Measurements from ENCODE around the gene ALDH5A1. TPM values are rescaled to one million over a fixed set of nuclear protein-coding genes. Genes with fewer than 3 reads are reported as not detected.

The ALDH5A1 gene
- total RNA-seq, 1 experiment from 2014 or later, result 1.6 TPM

DNA sequence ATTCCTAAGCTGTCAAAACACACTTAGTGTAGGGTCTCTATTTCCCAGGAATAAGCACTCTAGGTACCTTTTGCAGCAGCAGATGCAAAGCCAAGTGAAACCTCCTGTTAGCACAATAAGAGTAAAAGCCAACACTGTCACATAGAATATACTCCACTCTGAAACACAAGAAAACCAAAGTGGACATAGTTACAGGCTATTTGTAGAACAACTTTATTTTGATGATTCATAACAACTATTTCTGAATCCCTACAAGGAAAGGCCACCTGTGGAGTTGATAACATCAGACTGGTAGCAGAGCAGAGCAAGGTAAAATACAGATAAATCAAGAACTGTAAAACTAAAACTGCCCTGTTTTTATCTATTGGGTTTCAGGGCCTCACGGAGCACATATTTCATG lies 59.7 kb downstream of the ALDH5A1 start:
- Histone ChIP-seq H3K4me1 (no peaks in the 10 kb centered on the region), H3K4me3 (no peak overlapping the region), H3K36me3 (no peaks in the 10 kb centered on the region), H3K27ac (no peak overlapping the region), H3K9me3 (replicated peaks) (no peaks in the 10 kb centered on the region), H3K27me3 (no peaks in the 10 kb centered on the region)
- DNase-seq, result no peak

GRCh38 chr6:24558516-24558915 lies 63.7 kb downstream of the ALDH5A1 start:
- H3K4me1 ChIP-seq, result no peaks in the 10 kb centered on the region
- H3K27me3 ChIP-seq, result no peaks in the 10 kb centered on the region
- H3K27ac ChIP-seq, result no peak overlapping the region
- no peaks in the 10 kb centered on the region for H3K36me3 ChIP-seq
- no peak overlapping the region for H3K4me3 ChIP-seq
- DNase-seq, result no peak
- no peaks in the 10 kb centered on the region for H3K9me3 ChIP-seq (replicated peaks)

DNA sequence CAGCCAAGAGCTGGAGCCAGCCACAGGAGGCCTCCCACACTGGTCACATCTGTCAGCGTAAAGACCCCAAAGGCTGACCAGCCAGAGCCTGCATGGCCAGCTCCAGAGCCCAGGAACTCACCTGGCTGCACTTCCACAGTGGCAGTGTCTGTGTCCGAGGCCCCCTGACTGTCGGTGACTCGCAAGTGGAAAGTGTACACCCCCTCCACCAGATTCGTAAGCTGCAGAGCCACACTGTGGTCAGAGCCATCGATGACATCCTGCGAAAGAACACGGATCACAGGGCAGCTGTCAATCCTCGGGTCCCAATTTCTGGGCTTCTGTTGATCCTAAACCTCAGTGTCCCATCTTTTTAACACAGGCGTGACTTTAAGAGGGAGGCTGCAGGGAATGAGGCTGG lies 69.3 kb downstream of the ALDH5A1 start:
- Histone ChIP-seq H3K27me3 (no peaks in the 10 kb centered on the region), H3K9me3 (replicated peaks) (no peaks in the 10 kb centered on the region), H3K27ac (no peak overlapping the region), H3K36me3 (no peaks in the 10 kb centered on the region), H3K4me3 (no peak overlapping the region), H3K4me1 (no peaks in the 10 kb centered on the region)
- no peak for DNase-seq

DNA sequence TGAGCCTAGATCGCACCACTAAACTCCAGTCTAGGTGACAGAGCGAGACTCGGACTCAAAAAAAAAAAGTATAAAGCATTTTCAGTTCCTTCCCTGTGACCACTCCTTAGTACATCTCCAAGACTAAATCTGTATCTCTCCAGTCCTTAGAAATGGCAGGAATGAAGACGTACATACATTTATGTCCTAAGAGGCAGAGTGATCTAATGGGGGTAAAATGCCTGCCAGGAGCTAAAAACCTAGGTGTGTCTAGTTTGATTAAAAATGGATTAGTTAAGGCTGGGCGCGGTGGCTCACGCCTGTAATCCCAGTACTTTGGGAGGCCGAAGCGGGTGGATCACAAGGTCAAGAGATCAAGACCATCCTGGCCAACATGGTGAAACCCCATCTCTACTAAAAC lies 70.4 kb downstream of the ALDH5A1 start:
- Histone ChIP-seq H3K9me3 (replicated peaks) (no peaks in the 10 kb centered on the region), H3K4me1 (no peaks in the 10 kb centered on the region), H3K36me3 (no peaks in the 10 kb centered on the region), H3K4me3 (no peak overlapping the region), H3K27me3 (no peaks in the 10 kb centered on the region), H3K27ac (no peak overlapping the region)
- no peak for DNase-seq

DNA sequence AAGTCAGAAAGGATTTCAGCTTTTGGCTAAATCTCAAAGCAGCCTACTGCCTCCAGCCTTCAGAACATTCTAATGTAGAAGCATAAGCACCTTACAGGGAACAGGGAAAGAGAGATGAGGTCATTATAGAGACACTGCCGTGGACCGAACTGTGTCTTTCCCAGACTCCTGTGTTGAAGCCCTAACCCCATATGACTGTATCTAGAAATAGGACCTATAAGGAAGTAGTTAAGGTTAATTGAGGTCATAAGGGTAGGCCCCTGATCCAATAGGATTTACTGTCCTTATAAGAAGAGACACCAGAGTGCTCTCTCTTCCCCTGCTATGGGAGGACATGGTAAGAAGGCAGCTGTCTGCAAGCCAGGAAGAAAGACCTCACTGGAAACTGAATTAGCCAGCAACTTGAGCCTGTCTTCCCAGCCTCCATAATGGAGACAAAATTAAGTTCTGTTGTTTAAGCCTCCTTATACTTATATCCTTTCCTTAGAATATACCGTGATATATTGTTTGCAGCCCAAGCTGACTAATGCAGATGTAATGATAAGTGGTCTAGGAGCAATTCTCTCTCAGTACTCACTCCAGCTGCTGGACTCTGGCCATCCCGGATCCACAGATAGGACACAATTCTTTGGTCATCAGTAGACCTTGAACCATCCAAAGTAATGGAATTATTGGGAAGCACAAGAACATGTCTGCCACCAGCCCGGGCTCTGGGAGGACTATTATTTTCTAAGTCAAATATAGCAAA lies 71.4 kb downstream of the ALDH5A1 start:
- no peak for DNase-seq

DNA sequence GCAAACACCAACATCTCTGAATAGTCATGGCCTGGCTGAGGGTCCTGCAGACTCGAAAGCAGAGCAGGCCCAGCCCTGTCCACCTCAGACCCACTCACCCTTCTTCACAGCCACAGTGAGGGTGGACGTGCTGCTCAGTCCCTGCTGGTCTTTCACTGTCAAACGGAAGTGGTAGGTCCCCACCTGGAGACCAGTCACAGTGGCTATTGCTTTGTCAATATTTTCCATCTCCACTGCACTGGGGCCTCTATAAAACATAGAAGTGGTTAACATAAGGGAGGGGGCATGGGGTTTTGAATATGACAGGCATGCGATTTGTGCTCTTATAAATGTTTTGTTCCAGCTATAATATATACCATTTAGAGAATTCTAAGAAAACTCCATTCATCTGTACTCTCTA lies 73.9 kb downstream of the ALDH5A1 start:
- H3K27ac ChIP-seq, result no peak overlapping the region
- no peaks in the 10 kb centered on the region for H3K36me3 ChIP-seq
- DNase-seq, result no peak
- H3K27me3 ChIP-seq, result no peaks in the 10 kb centered on the region
- H3K9me3 ChIP-seq (replicated peaks), result no peaks in the 10 kb centered on the region
- H3K4me1 ChIP-seq, result no peaks in the 10 kb centered on the region
- H3K4me3 ChIP-seq, result no peak overlapping the region

More for the DNA sequence above, 71.4 kb downstream of the ALDH5A1 start:
- Histone ChIP-seq H3K36me3 (no peaks in the 10 kb centered on the region), H3K4me3 (no peak overlapping the region), H3K9me3 (replicated peaks) (no peaks in the 10 kb centered on the region), H3K27ac (no peak overlapping the region), H3K27me3 (no peaks in the 10 kb centered on the region), H3K4me1 (no peaks in the 10 kb centered on the region)

GRCh38 chr6:24569811-24570210 lies 75.0 kb downstream of the ALDH5A1 start:
- Histone ChIP-seq H3K27me3 (no peaks in the 10 kb centered on the region), H3K4me3 (no peak overlapping the region), H3K9me3 (replicated peaks) (no peaks in the 10 kb centered on the region), H3K27ac (no peak overlapping the region), H3K36me3 (no peaks in the 10 kb centered on the region), H3K4me1 (no peaks in the 10 kb centered on the region)
- no peak for DNase-seq

DNA sequence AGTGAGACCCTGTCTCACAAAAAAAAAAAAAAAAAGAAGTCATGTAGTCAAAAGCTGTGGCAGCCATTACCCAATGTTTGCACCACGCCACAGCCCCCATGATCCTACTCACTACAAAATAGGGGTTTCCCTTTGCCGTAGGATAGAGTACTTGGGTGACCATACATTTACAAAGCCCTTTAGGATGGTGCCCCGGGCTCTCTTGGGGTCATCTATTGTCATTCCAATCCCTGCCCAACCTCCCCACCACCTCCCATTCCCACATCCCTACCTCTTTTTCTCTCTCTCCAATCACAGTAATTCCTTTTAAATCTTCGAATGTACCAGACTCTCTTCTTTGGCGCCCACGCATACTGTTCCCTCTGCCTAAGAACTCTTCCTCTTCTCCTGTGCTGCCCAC lies 76.6 kb downstream of the ALDH5A1 start:
- Histone ChIP-seq H3K27ac (no peak overlapping the region), H3K4me3 (no peak overlapping the region), H3K9me3 (replicated peaks) (no peaks in the 10 kb centered on the region), H3K4me1 (no peaks in the 10 kb centered on the region), H3K36me3 (no peaks in the 10 kb centered on the region), H3K27me3 (no peaks in the 10 kb centered on the region)
- DNase-seq, result no peak

- Histone ChIP-seq H3K9me3 (replicated peaks) (no peaks in the 10 kb centered on the region), H3K27ac (no peak overlapping the region), H3K4me3 (no peak overlapping the region), H3K36me3 (no peaks in the 10 kb centered on the region), H3K27me3 (no peaks in the 10 kb centered on the region), H3K4me1 (no peaks in the 10 kb centered on the region)
- peak in 1 of 2 experiments; percentile 13 for DNase-seq
These were observed 80.0 kb downstream of the ALDH5A1 start for GRCh38 chr6:24574809-24575208.

GRCh38 chr6:24576447-24576846 lies 81.7 kb downstream of the ALDH5A1 start:
- Histone ChIP-seq H3K9me3 (replicated peaks) (no peaks in the 10 kb centered on the region), H3K4me1 (no peaks in the 10 kb centered on the region), H3K4me3 (no peak overlapping the region), H3K27ac (no peak overlapping the region), H3K36me3 (no peaks in the 10 kb centered on the region), H3K27me3 (no peaks in the 10 kb centered on the region)
- DNase-seq, result no peak

GRCh38 chr6:24581084-24581669 lies 86.4 kb downstream of the ALDH5A1 start:
- Histone ChIP-seq H3K27me3 (no peaks in the 10 kb centered on the region), H3K36me3 (no peaks in the 10 kb centered on the region), H3K27ac (no peak overlapping the region), H3K4me3 (no peak overlapping the region), H3K9me3 (replicated peaks) (no peaks in the 10 kb centered on the region), H3K4me1 (peaks cover 4% of the 10 kb centered on the region)
- peak; percentile 54 to 76 for DNase-seq

DNA sequence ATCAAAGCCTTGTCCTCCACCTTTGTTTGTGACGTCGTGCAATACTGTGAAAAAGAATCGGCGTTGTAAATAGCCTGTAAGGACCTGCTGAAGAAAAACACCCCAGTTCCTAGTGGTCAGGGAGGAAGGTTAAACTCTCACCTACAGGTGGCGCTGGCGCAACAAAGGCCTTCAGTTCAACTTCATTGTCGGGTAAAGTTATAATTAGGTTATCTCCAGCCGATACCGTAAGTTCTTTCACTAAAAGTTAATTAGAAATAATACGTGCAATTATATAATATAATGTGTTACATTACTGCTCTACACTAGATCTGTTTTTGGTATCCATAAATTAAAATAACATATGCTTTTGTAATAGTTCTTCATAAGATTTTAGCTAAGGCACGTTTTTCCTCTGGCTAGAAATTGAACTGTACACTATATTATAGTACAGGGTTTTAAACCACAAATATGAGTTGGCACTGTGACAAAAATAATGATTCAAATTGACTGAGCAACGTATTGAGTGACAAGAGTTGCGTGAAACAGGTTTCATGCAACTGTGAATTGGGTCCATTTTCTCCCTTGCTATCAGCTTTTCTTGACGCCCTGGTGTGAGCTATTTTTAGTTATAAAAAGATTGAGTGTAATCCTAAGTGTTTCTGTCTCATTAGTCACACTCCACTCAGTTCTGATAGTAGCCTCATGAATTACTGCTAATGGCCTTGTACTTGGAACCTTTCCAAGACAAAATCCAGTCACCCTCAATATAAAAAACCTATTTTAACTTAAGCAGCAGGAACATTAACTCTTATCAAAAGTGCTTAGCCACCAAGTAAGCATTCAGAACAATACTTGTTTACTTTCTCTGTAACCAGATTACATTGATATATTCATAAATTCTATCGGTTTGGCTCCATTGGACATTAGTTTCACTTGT lies 89.0 kb downstream of the ALDH5A1 start:
- no peaks in the 10 kb centered on the region for H3K27me3 ChIP-seq
- H3K4me3 ChIP-seq, result peak overlapping the region; percentile 31
- no peaks in the 10 kb centered on the region for H3K36me3 ChIP-seq
- peak; percentile 59 to 86 for DNase-seq
- peak overlapping the region; percentile 63 for H3K27ac ChIP-seq
- peaks cover 4% of the 10 kb centered on the region for H3K4me1 ChIP-seq
- no peaks in the 10 kb centered on the region for H3K9me3 ChIP-seq (replicated peaks)

- no peaks in the 10 kb centered on the region for H3K27me3 ChIP-seq
- H3K36me3 ChIP-seq, result no peaks in the 10 kb centered on the region
- peak overlapping the region; percentile 63 for H3K27ac ChIP-seq
- no peak overlapping the region for H3K4me3 ChIP-seq
- no peaks in the 10 kb centered on the region for H3K9me3 ChIP-seq (replicated peaks)
- H3K4me1 ChIP-seq, result peaks cover 4% of the 10 kb centered on the region
- peak; percentile 18 to 59 for DNase-seq
These were observed 89.6 kb downstream of the ALDH5A1 start for GRCh38 chr6:24584382-24584720.
